Naive B cell (primary cell): ENCODE data around the gene THEM4. TPM values are rescaled to one million over a fixed set of nuclear protein-coding genes. Genes with fewer than 3 reads are reported as not detected.
A peak's percentile ranks its signal among the peaks of the same experiment; 100 is the strongest.

Source experiments
- ATAC-seq, 2 donors: fragments of 150-1000 bp; cut with Tn5 transposase; 2 replicates each; pipeline ENCODE4 v1.10.0; 2021; ENCODE audit warnings: low read depth in 2 of 2, mild to moderate bottlenecking in 2 of 2, moderate library complexity in 2 of 2
- DNase-seq: peaks from one replicate; pipeline ENCODE4 v3.0.0; 2022
- H3K27ac Mint-ChIP-seq, 6 donors: one replicate each; pipeline ENCODE4 v1.8.0; 2020 to 2022; ENCODE audit warnings: mild to moderate bottlenecking in 6 of 6, mixed read lengths in 6 of 6, moderate library complexity in 5 of 6, inconsistent platforms in 2 of 6
- H3K27me3 Mint-ChIP-seq, 3 donors: one replicate each; pipeline ENCODE4 v1.8.0; 2021 to 2022; ENCODE audit warnings: mixed read lengths in 3 of 3, mild to moderate bottlenecking in 1 of 3
- H3K36me3 Mint-ChIP-seq, 2 donors: one replicate each; pipeline ENCODE4 v1.8.0; 2020 to 2022; ENCODE audit warnings: mixed read lengths in 2 of 2, inconsistent platforms in 1 of 2, mild to moderate bottlenecking in 1 of 2
- H3K4me1 Mint-ChIP-seq, 3 donors: one replicate each; pipeline ENCODE4 v1.8.0; 2020 to 2022; ENCODE audit warnings: mixed read lengths in 3 of 3, inconsistent platforms in 1 of 3, mild to moderate bottlenecking in 1 of 3, moderate library complexity in 1 of 3
- H3K4me3 Mint-ChIP-seq, 8 donors: one replicate each; pipeline ENCODE4 v1.8.0; 2020 to 2022; ENCODE audit warnings: mild to moderate bottlenecking in 8 of 8, mixed read lengths in 8 of 8, moderate library complexity in 8 of 8, inconsistent platforms in 2 of 8
- H3K9me3 Mint-ChIP-seq, 7 donors: one replicate each; pipeline ENCODE4 v1.8.0; 2020 to 2022; ENCODE audit warnings: mixed read lengths in 7 of 7, mild to moderate bottlenecking in 5 of 7, inconsistent platforms in 2 of 7, moderate library complexity in 1 of 7
- polyA plus RNA-seq, 6 donors: library from polyadenylated mRNA; unstranded; fragments of 300-500 nt; fragmentation: Illumina TruSeq; gene quantifications; one replicate each; pipeline ENCODE4 v1.2.3, GENCODE V29; 2021; ENCODE audit warnings: low read depth in 6 of 6

Gene THEM4
- polyA plus RNA-seq, 6 donors from 2014 or later = 6.6 to 11.9 (median 8.1) TPM

- no peaks in the 10 kb centered on the region for H3K36me3 Mint-ChIP-seq
- ATAC-seq (no peak), DNase-seq (no peak)
- no peak overlapping the region for H3K4me3 Mint-ChIP-seq
- H3K9me3 Mint-ChIP-seq = no peaks in the 10 kb centered on the region
- H3K4me1 Mint-ChIP-seq = peaks cover 28 to 39% (median 30%) of the 10 kb centered on the region in 3 donors
- H3K27me3 Mint-ChIP-seq = peaks cover 9 to 44% (median 27%) of the 10 kb centered on the region in 3 donors
- peak overlapping the region in 2 of 6 donors; percentile 9 to 27 for H3K27ac Mint-ChIP-seq
Measured at GRCh38 chr1:151832318-151832980, 76.9 kb downstream of the THEM4 start.

DNA sequence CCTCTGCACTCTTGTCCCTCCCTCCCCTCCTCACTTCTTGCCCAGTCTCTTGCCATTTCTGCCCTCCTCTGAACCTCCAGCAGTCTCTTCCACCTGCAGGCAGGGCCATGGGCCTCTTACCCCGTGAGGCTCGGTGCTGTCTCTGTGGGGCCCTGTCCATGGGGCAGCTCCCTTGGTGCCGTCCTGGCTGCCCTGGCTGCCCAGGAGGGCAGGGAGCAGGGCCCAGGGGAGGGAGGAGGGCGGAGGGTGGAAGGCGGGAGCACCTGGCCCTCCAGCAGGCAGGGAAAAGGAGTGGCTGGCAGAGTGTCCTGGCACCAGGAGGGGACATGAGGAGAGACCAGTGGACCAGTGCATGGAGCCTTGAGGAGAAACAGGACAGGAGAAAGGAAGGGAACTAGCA is 77.7 kb downstream of the THEM4 start, which contains the start of gene RORC:
Gene RORC (minus strand): TSS at position 198 of the 400 bp plus-strand sequence. CDS start 38 bp downstream, at position 160.
- DNase-seq = no peak
- H3K36me3 Mint-ChIP-seq = no peaks in the 10 kb centered on the region
- peak within 1 kb of the TSS in 3 of 6 donors; percentile 9 to 27 (median 26) for H3K27ac Mint-ChIP-seq
- H3K4me3 Mint-ChIP-seq = no peak within 1 kb of the TSS
- peaks cover 8 to 39% (median 23%) of the 10 kb centered on the region in 3 donors for H3K27me3 Mint-ChIP-seq
- no peaks in the 10 kb centered on the region for H3K9me3 Mint-ChIP-seq
- no peak for ATAC-seq
- peaks cover 22 to 30% (median 23%) of the 10 kb centered on the region in 3 donors for H3K4me1 Mint-ChIP-seq

GRCh38 chr1:151831256-151831591 is 78.1 kb downstream of the THEM4 start:
- Mint-ChIP-seq H3K36me3 (no peaks in the 10 kb centered on the region), H3K4me3 (no peak overlapping the region), H3K27me3 (peaks cover 8 to 35% (median 23%) of the 10 kb centered on the region in 3 donors), H3K9me3 (no peaks in the 10 kb centered on the region), H3K27ac (peak overlapping the region in 1 of 6 donors; percentile 26), H3K4me1 (peaks cover 18 to 27% (median 20%) of the 10 kb centered on the region in 3 donors)
- ATAC-seq = no peak
- DNase-seq = no peak

DNA sequence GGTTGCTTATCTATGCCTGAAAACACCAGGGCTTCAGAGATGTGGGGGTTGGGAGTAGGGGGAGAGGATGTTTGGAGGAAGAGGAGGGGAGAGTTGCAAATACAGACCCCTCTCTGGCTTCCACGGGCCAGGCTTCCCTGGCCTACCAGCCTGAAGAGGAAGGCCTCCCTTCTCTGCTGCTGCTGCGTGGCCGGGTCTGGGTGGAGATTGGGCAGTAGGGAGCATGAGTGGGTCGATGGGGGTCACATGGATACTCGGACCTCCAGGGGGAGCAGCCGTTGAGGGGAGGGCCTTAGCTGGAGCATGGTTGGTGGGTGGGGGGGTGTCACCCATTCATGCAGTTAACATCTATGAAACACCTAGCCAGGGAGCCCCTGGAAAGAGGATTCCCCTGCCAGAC is 79.3 kb downstream of the THEM4 start:
- no peak overlapping the region for H3K4me3 Mint-ChIP-seq
- peaks cover 18 to 27% (median 20%) of the 10 kb centered on the region in 3 donors for H3K4me1 Mint-ChIP-seq
- no peak for ATAC-seq
- DNase-seq = no peak
- H3K36me3 Mint-ChIP-seq = no peaks in the 10 kb centered on the region
- peak overlapping the region in 1 of 6 donors; percentile 13 for H3K27ac Mint-ChIP-seq
- no peaks in the 10 kb centered on the region for H3K9me3 Mint-ChIP-seq
- peaks cover 8 to 38% (median 30%) of the 10 kb centered on the region in 3 donors for H3K27me3 Mint-ChIP-seq

GRCh38 chr1:151829352-151830046 is 79.8 kb downstream of the THEM4 start:
- H3K4me3 Mint-ChIP-seq = peak overlapping the region in 1 of 8 donors; percentile 12

DNA sequence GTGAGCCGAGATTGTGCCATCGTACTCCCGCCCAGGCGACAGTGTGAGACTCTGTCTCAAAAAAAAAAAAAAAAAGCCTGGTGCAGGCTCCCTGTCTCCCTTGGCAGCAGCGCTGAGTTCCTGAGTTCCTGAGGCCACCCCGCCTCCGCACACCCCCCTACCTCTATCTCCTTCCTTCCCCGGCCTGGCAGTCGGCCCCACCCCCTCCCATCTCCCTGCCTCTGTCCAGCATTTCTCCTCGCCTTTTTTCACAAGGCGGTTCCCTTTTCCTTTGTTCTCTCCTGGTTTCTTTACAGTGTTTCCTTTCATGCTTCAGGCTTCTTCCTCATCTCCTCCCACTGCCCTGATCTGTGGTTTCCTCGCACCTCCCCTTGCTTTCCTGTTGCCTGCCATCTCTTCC is 80.4 kb downstream of the THEM4 start:
- no peak for DNase-seq
- ATAC-seq = no peak

More at GRCh38 chr1:151829352-151830046, 79.8 kb downstream of the THEM4 start:
- H3K9me3 Mint-ChIP-seq = no peaks in the 10 kb centered on the region
- DNase-seq (no peak), ATAC-seq (no peak)
- H3K36me3 Mint-ChIP-seq = no peaks in the 10 kb centered on the region
- peaks cover 18 to 27% (median 20%) of the 10 kb centered on the region in 3 donors for H3K4me1 Mint-ChIP-seq
- H3K27me3 Mint-ChIP-seq = peaks cover 8 to 44% (median 35%) of the 10 kb centered on the region in 3 donors
- peak overlapping the region in 3 of 6 donors; percentile 13 to 49 (median 23) for H3K27ac Mint-ChIP-seq

GRCh38 chr1:151827853-151828252 is 81.5 kb downstream of the THEM4 start:
- H3K27me3 Mint-ChIP-seq = peaks cover 4 to 47% (median 42%) of the 10 kb centered on the region in 3 donors
- H3K36me3 Mint-ChIP-seq = no peaks in the 10 kb centered on the region
- no peak for DNase-seq
- no peak overlapping the region for H3K27ac Mint-ChIP-seq
- no peak for ATAC-seq
- H3K9me3 Mint-ChIP-seq = no peaks in the 10 kb centered on the region
- no peak overlapping the region for H3K4me3 Mint-ChIP-seq
- H3K4me1 Mint-ChIP-seq = peaks cover 18 to 27% (median 20%) of the 10 kb centered on the region in 3 donors

More for the DNA sequence above, 80.4 kb downstream of the THEM4 start:
- peak overlapping the region in 1 of 6 donors; percentile 49 for H3K27ac Mint-ChIP-seq
- H3K4me3 Mint-ChIP-seq = peak overlapping the region in 1 of 8 donors; percentile 12
- H3K4me1 Mint-ChIP-seq = peaks cover 18 to 27% (median 20%) of the 10 kb centered on the region in 3 donors
- H3K36me3 Mint-ChIP-seq = no peaks in the 10 kb centered on the region
- H3K9me3 Mint-ChIP-seq = no peaks in the 10 kb centered on the region
- peaks cover 8 to 50% (median 41%) of the 10 kb centered on the region in 3 donors for H3K27me3 Mint-ChIP-seq

DNA sequence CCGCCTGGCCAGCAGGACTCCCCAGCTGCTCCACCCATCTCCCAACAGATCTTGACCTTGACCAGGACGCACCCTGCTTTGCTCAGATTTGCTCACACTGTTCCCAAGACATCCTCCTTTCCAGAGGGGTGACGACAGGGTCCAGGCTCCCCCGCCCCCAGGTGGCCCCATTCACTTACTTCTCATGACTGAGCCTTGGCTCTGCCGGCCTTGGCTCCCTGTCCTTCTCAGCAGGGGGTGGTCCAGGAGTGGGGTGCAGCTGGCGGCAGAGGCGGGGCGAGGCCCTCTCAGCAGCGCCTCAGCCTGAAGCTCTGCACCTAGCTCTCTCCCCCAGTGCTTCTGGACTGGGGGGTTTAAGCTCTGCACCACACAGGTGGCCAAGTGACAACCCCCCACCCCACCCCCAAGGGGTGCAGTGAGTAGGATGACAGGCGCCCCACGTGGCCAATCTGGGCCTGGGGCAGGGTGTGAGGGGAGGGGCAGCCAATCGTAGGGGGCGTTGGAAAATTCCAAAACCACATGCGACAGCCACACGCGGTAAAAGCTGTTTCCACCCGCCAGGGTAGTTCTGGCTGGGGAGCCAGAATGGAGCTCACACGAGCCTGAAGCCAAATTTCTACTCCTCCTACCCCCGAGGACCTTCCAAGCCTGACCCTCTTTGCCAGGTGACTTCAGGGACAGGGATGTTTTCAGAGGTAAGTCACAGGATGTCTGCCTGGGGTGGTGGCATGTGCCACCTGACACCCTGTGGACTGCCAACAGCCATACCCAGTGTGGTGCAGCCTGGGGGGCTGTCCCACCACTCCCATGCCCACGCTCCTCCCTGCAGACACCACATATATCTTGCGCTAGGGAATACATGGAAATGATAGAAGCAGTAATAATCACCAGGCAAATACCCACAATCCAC is 83.3 kb downstream of the THEM4 start:
- ATAC-seq = no peak
- H3K36me3 Mint-ChIP-seq = no peaks in the 10 kb centered on the region
- DNase-seq = no peak
- no peaks in the 10 kb centered on the region for H3K9me3 Mint-ChIP-seq
- peaks cover 14 to 27% (median 18%) of the 10 kb centered on the region in 3 donors for H3K4me1 Mint-ChIP-seq
- no peak overlapping the region for H3K27ac Mint-ChIP-seq
- H3K4me3 Mint-ChIP-seq = no peak overlapping the region
- peaks cover 4 to 55% (median 35%) of the 10 kb centered on the region in 3 donors for H3K27me3 Mint-ChIP-seq

- H3K9me3 Mint-ChIP-seq = no peaks in the 10 kb centered on the region
- no peak overlapping the region for H3K4me3 Mint-ChIP-seq
- no peaks in the 10 kb centered on the region for H3K36me3 Mint-ChIP-seq
- peaks cover 4 to 54% (median 34%) of the 10 kb centered on the region in 3 donors for H3K27me3 Mint-ChIP-seq
- H3K4me1 Mint-ChIP-seq = peaks cover 11 to 21% (median 18%) of the 10 kb centered on the region in 3 donors
- no peak for DNase-seq
- H3K27ac Mint-ChIP-seq = no peak overlapping the region
- ATAC-seq = no peak
Measured at GRCh38 chr1:151825204-151825603, 84.1 kb downstream of the THEM4 start.

Other genes with a start within 250 kb of the THEM4 start
- gene CELF3, start 192.7 kb downstream of the THEM4 start, polyA plus RNA-seq = not detected
- gene RIIAD1, start 188.0 kb downstream of the THEM4 start, polyA plus RNA-seq = not detected
- gene MRPL9, start 146.0 kb downstream of the THEM4 start, polyA plus RNA-seq = 100 to 1,000 TPM; 126 to 160 (median 142) TPM
- 1 to 10 TPM; 3.9 to 9.2 (median 6.9) TPM for gene TDRKH, start 119.0 kb downstream of the THEM4 start, polyA plus RNA-seq
- gene LINGO4, start 104.1 kb downstream of the THEM4 start, polyA plus RNA-seq = not detected
- gene RORC, start 77.7 kb downstream of the THEM4 start, polyA plus RNA-seq = under 1 TPM in 1 of 6 donors, not detected in 5; 0.08 TPM
- gene C2CD4D, start 69.7 kb downstream of the THEM4 start, polyA plus RNA-seq = under 1 TPM in 3 of 6 donors, not detected in 3; 0.16 to 0.27 (median 0.22) TPM
- gene THEM5, start 55.8 kb downstream of the THEM4 start, polyA plus RNA-seq = not detected
- gene S100A10, start 84.3 kb upstream of the THEM4 start, polyA plus RNA-seq = 100 to 1,000 TPM; 115 to 209 (median 180) TPM
- gene S100A11, start 127.5 kb upstream of the THEM4 start, polyA plus RNA-seq = 10 to 100 TPM; 22.1 to 54.6 (median 27.8) TPM
- gene TCHHL1, start 179.6 kb upstream of the THEM4 start, polyA plus RNA-seq = not detected
- not detected for gene TCHH, start 205.9 kb upstream of the THEM4 start, polyA plus RNA-seq
- gene RPTN, start 249.7 kb upstream of the THEM4 start, polyA plus RNA-seq = not detected